ENCODE measurements around the gene BBS9. TPM values are rescaled to one million over a fixed set of nuclear protein-coding genes. Genes with fewer than 3 reads are reported as not detected.
"Not testable (repeated sequence)": the region's sequence is repeated elsewhere in the genome, so short reads cannot be mapped to it uniquely, and the experiment has no call there.

The BBS9 gene
- total RNA-seq, 1 donor from 2014 or later: 9.2 TPM

- intact Hi-C loops (cut with micrococcal nuclease): not testable (repeated sequence)
Observed at GRCh38 chr7:33271839-33272371, 142.5 kb downstream of the BBS9 start.

GRCh38 chr7:33273356-33273755 is 144.0 kb downstream of the BBS9 start:
- intact Hi-C loops (cut with micrococcal nuclease): no loop called here

DNA sequence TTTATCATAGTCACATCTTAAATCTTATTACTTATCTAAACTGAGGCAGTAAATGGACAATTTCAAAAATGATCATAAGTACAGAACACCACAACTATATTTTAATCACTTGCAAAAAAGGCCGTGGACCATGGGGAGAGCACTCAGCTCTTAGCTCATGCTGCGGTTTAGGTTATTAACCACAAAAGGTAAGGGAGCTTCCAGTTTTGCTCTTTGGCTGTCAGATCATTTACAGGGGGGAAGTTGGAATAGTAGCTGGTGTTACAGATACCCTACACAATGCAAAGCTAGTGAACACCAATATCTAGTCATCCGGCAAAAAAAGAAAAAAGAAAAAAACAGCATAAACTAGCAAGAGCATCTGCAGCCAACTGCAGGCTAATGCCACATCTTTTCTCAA is 147.0 kb downstream of the BBS9 start:
- intact Hi-C loops (cut with micrococcal nuclease): no loop called here

GRCh38 chr7:33276729-33277128 is 147.4 kb downstream of the BBS9 start:
- intact Hi-C loops (cut with micrococcal nuclease): no loop called here

DNA sequence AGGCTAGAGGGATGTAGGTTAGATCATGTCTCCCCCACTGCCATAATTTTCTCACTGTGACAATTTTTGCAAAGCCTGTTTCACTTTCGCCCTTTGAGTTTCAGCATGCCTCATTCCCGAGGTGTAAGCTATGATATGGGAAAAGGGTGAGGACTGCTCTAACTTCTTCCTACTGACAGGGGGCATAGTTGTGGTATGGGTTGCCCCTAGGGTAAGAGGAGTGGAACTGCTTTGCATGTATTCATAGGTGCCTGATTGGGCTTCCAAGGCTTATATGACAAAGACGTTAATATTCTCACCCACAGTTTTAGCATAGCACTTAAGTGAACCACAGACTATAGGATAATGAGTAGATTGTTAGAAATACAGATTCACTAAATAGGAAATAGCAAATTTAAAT is 148.7 kb downstream of the BBS9 start:
- intact Hi-C loops (cut with micrococcal nuclease): no loop called here

- intact Hi-C loops (cut with micrococcal nuclease): no loop called here
Observed at GRCh38 chr7:33286501-33286900, 157.1 kb downstream of the BBS9 start.

- intact Hi-C loops (cut with micrococcal nuclease): no loop called here
Observed at GRCh38 chr7:33287738-33288137, 158.4 kb downstream of the BBS9 start.

GRCh38 chr7:33298848-33299247 is 169.5 kb downstream of the BBS9 start:
- intact Hi-C loops (cut with micrococcal nuclease): no loop called here

DNA sequence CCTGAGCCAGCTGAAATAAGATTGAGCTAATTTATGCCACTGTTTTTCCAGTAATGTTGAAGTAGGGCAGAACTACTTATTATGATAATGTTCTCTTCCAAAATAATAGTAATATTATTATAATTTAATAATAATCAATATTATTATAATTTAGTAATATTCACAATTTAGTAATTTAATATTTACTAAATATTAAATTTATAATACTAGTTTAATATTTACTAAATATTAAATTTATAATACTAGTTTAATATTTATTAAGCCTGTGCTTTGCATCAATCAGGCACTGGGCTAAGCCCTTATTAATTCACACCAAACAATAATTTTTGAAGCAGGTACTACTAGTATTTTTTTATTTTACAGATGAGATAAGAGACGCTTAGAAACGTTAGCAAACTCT is 170.1 kb downstream of the BBS9 start:
- intact Hi-C loops (cut with micrococcal nuclease): no loop called here

- intact Hi-C loops (cut with micrococcal nuclease): no loop called here
Observed at GRCh38 chr7:33300131-33300530, 170.8 kb downstream of the BBS9 start.

DNA sequence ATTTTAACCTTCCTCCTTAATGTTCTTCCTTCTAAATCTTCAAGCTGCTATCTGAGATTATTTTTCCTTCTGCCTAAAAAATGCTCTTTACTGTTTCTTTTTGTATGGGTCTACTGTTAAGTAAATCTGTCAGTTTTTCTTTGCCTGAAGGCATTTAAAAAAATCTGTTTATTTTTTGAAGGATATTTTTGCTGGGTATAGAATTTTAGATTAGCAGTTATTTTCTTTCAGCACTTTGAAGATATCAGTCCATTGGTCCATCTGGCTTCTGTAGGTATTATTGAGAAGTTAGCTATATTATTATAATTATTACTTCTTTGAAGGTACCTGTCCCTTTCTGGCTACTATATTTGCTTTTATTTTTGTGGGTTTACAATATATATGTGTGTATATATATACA is 171.4 kb downstream of the BBS9 start:
- intact Hi-C loops (cut with micrococcal nuclease): no loop called here

DNA sequence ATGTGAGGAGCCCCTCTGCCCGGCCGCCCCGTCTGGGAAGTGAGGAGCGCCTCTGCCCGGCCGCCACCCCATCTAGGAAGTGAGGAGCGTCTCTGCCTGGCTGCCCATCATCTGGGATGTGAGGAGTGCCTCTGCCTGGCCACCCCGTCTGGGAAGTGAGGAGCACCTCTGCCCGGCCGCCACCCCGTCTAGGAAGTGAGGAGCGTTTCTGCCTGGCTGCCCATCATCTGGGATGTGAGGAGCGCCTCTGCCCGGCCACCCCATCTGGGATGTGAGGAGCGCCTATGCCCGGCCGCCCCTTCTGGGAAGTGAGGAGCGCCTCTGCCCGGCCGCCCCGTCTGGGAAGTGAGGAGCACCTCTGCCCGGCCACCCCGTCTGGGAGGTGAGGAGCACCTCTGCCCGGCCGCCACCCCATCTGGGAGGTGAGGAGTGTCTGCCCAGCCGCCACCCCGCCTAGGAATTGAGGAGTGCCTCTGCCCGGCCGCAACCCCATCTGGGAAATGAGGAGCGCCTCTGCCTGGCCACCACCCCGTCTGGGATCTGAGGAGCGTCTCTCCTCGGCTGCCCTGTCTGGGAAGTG is 174.7 kb downstream of the BBS9 start:
- intact Hi-C loops (cut with micrococcal nuclease): not testable (repeated sequence)

- intact Hi-C loops (cut with micrococcal nuclease): no loop called here
Observed at GRCh38 chr7:33307205-33307604, 177.8 kb downstream of the BBS9 start.

DNA sequence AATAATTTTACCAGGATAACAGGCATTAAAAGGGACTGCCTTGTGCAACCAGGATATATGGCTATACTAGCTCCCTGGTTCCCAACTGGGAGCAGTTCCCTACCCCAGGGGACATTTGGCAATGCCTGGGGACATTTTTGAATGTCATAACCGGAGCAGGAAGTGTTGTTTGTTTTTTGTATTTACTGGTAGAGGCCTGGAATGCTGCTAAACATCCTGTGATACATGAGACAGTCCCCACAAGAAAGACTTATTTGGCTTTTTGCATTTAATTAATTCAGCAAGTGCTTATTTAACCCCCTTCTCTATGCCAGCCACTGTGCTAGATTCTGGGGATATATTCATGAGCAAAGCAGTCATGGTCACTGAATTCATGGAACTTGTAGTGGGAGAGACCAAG is 181.2 kb downstream of the BBS9 start:
- intact Hi-C loops (cut with micrococcal nuclease): no loop called here

DNA sequence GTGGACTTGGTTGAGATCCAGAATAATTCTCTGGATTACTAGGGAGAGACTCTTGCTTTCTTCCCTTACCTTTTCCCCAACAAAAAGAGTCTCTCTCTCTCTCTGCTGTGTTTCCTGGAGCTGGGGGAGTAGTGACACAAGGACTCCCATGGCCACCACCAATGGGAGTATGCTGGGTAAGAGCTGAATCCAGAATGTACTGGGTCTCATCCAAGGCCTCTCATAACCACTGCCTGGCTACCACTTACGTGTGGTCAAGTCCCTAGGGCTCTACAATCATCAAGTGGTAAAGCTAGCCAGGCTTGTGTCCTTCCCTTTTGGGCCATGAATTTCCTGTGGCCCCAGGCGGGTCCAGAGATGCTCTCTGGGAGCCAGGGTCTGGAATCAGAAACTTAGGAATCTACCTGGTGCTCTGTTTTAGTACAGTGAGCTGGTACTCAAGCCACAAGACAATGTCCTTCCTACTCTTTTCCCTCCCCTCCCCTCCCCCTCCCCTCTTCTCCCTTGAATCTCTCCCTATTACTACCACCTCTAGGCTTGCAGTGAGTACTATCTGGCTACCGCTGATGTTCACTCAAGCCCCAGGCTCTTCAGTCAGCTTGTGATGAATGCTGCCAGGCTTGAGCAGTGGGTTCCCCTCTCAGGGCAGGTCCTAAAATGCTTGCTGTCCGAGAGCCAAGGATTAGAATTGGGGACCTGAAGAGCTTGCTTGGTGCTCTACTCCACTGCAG is 196.6 kb downstream of the BBS9 start:
- intact Hi-C loops (cut with micrococcal nuclease): no loop called here

- intact Hi-C loops (cut with micrococcal nuclease): no loop called here
Observed at GRCh38 chr7:33326485-33326848, 197.1 kb downstream of the BBS9 start.

GRCh38 chr7:33327427-33327826 is 198.1 kb downstream of the BBS9 start:
- intact Hi-C loops (cut with micrococcal nuclease): no loop called here

- intact Hi-C loops (cut with micrococcal nuclease): no loop called here
Observed at GRCh38 chr7:33334349-33334748, 205.0 kb downstream of the BBS9 start.

GRCh38 chr7:33336820-33337219 is 207.5 kb downstream of the BBS9 start:
- intact Hi-C loops (cut with micrococcal nuclease): no loop called here

DNA sequence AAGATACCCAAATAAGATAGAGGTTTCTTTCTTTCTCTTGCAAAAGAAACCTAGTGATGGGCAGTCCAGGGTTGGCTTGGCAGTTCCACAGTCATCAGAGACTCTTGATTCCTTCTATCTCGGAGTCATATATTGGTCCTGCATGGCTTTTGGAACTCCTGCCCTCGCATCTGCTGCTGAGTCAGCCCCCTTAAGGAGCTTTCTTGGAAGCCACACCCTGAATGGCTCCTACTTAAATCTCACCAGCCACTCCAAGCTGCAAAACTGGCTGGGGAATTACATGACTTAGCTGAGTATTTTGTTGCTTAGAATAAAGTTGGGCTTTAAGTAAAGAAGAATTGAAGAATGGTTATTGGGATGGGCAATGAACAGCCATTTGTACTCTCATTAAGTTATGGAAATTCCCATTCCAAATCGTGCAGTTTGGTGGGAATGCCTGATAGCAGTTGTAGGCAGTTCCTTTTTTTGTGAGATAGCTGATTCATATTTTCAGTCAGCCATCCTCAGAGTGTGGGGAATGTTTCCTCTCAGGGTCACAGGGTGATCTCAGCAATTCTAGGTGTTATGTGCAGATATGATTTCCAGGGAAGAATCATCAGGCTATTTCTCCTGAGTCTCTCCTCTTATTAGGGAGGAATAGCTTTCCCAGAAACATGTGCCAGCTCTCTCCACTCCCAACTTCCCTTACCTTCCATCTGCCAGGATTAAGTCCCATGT is 209.9 kb downstream of the BBS9 start:
- intact Hi-C loops (cut with micrococcal nuclease): no loop called here

GRCh38 chr7:33346055-33346454 is 216.7 kb downstream of the BBS9 start:
- intact Hi-C loops (cut with micrococcal nuclease): no loop called here

- intact Hi-C loops (cut with micrococcal nuclease): no loop called here
Observed at GRCh38 chr7:33350577-33350976, 221.2 kb downstream of the BBS9 start.

All from T-helper 2 cell treated with Interferon-gamma antibody and Interleukin-4, amounts not matched to agents 100 ng/mL and 5 ng/mL, for 36 hours (primary cell).